Amniotic stem cell (primary cell): ENCODE measurements around the gene CEP162.
"Not testable (repeated sequence)": the region's sequence is repeated elsewhere in the genome, so short reads cannot be mapped to it uniquely, and the experiment has no call there.

Experiments used
- DNase-seq: peaks from one replicate; lab custom pipeline; 2025; lab: John Stamatoyannopoulos, UW

CEP162 gene, protein sequence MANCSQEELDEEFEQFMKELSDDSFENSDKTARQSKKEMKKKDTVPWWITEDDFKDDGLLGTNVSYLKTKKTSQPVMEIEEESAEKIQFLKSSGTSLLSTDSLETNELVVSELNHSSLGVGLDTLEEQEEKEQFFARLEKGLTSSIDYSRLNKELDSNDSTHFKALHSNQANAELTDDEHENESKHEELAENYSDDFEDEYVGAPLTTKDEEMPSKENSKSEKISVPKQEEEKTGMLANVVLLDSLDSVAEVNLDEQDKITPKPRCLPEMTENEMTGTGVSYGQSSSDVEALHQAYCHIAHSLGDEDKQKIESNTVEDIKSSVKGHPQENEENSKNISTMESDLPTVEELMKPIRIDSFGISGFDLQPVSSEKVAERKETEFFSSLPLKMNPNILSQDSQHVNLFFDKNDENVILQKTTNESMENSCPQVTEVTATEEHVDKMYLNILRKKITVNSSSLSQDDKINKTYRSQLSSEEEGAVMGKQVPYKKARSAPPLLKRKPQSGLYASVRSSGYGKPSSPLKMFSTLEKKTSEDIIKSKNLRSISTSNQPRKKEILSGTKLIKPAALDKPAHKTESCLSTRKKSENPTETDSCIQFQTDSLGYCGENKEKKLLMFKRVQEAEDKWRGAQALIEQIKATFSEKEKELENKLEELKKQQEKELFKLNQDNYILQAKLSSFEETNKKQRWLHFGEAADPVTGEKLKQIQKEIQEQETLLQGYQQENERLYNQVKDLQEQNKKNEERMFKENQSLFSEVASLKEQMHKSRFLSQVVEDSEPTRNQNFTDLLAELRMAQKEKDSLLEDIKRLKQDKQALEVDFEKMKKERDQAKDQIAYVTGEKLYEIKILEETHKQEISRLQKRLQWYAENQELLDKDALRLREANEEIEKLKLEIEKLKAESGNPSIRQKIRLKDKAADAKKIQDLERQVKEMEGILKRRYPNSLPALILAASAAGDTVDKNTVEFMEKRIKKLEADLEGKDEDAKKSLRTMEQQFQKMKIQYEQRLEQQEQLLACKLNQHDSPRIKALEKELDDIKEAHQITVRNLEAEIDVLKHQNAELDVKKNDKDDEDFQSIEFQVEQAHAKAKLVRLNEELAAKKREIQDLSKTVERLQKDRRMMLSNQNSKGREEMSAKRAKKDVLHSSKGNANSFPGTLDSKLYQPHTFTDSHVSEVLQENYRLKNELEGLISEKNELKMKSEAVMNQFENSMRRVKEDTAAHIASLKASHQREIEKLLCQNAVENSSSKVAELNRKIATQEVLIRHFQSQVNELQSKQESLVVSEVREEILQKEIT (N-terminal part only)

DNA sequence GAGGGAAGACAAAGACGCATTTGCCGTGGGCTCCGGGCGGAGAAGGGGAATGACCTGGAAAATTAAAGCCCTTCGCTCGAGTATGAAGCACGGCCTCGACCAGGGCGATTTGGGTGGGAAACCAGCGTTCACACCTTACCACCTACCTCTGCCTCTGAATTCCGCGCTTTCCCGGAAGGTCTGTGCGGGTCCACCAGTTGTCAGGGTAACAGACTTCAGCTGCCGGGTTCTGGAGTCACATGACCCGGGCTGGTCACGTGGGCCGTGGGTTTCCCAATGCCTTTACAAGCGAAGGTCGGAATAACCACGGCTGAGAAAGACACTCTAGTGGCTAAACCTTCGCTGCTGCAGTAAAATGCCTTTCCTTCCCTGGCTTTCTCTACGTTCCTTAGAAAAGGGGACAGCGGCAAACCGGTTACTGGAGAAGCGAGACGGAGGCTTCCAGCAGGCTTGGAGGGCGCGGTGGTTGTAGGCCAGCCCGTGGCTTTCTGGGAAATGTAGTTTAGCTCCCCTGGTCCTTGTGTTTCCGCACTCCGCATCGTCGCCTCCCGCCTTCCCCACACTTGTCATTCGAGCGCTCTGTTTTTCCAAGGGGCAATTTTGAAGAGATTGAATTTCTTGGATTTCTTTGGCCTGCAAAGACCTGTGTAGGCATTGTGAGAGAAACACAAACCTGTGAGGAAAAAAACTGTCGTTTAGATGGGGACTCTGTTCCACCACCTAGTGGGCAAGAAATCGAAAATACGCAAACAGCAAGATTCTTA lies at the start of gene CEP162:
Gene CEP162 (minus strand): TSS at position 210 of the 764 bp plus-strand sequence. CDS start 1,250 bp downstream, outside the sequence.
- peak; percentile 75 for DNase-seq

DNA sequence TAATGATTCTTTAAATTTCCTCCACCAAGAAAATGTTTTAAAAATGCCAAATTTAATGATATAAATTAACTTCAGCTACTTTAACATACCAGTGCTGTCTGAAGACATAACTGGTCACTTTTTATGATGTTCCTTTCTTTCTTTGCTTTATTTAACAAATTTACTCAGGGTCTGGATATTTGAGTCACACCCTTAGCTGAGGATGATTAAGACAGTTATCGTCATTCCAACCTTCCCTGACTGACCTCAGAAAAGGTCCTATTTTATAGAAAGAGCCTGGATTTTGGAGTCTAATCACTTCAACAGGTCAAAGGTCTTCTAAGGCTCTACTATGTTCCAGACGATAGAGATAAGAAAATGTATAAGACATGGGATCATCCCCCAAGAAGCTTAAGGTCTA lies 47.4 kb upstream of the CEP162 start:
- no peak for DNase-seq

DNA sequence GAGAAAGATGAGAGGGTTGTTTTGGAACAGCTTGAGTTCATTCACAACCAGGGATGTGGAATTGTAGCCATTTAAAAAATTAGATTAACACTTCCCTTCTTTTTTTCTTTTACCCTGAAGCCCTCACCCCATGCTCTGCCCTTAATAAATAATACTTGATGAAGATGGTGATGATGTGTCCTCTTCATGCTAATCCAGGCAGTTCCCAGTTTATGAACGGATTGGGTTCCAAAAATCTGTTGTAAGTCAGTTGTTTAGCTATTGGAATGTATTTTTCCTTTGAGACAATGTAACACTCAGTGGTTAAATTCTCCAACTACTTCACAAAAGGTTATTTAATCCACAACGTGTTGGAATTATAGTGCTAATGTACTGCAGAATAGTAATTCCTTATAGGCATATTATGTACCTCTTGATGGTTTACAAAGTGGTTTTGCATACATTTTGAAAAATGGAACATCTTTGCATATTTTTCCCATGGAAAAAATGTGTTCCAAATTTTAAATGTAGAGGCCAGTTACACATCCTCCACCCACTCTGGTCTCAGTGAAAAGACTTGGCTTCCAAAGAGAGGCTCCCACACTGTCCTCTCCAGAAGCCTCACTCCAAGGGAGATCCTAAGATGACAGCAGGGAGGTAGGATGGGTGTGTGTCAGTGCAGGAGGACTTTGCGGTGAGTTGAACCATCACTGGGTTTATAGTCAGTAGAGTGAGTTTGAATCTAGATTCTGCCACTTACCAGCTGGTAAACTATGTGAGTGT lies 45.8 kb upstream of the CEP162 start:
- DNase-seq = no peak

DNA sequence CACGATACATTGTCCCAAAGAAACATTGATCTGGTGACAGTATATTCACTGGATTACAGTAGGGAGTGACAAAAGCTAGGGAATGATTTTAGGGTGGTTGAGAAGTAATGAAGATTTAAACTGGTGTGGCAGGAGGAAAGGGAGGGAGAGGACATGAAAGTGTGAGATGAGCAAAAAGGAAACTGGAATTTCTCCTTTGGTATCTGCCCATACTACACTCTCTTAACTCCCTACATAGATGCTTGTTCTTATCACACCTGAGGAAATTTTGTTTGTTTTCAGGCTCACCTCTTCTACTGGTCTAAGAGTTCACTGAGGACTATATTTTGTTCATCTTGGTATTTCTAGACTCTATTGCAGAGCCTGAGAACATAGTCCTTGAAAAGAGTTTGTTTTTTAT lies 44.9 kb upstream of the CEP162 start:
- DNase-seq = no peak

DNA sequence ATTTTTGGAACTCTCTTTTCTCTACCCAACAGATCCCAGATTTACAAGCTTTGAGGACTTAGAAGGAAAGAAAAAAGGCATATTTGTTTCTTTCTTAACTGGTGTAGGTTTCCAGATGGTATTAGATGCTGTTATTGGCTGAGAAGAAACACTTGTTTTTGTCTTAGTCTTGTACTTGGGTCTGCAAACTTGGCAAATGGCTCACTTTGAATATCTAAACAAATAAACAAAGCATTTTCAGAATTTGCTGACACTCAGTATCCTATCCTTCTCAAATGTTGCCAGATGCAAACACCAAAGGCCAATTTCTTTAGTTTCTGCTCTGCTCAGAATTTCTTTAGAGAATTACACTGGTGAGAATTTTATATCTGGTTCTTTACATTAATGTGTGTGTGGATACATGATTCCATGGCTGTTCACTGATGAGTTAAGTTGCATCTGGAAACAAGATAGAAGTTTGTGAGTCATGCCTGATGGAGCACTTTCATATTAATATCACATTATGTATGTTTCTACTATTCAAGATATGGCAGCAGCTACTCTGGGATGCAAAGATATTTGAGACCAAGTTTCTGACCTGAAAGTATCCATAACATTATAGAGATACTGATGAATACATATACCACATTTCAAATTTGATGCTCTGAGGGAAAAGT lies 43.7 kb upstream of the CEP162 start:
- DNase-seq = no peak

DNA sequence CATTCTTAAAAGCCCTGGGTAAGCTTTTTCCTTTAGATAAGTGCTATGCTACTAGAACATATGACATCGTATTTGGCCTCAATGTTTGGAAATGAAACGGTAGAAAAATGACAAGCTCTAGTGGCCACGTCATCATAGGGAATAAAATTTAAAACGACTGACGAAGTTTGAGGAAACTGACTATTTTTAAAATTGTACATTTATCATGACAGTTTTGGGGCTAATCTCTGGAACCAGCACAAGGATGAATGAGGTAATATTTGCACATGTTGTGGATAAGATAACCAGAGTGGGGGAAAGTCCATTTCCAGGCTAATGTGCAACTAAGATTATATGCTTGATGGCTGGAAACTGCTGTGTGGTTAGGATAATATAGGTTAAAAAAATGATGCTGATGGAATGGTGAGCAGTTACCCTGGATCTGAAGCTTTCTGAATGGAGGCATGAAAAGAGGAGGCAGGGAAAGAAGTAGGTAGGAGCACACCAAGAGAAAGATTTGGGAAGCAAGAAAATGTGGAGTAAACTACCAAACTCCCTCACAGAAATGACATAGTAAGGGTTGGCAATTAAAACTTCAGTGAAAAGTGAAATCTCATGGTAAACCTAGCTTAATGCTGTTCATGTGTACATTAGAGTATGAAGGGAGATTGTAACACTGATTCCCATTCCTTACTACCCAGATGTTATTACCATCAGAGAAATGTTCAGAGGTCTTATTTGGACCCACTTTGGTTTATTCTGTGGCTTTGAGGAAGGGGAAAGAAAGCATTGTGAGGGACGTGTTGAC lies 42.7 kb upstream of the CEP162 start:
- DNase-seq = no peak

DNA sequence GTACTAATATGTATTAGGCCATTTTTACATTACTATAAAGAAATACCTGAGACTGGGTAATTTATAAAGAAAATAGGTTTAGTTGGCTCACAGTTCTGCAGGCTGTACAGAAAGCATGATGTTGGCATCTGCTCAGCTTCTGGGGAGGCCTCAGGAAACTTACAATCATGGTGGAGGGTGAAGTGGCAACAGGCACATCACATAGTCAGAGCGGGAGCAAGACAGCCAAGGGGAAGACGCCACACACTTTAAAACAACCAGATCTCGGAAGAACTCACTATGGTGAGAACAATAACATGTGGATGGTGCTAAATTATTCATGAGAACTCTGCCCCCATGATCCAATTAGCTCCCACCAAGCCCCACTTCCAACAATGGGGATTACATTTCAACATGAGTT lies 41.3 kb upstream of the CEP162 start:
- no peak for DNase-seq

DNA sequence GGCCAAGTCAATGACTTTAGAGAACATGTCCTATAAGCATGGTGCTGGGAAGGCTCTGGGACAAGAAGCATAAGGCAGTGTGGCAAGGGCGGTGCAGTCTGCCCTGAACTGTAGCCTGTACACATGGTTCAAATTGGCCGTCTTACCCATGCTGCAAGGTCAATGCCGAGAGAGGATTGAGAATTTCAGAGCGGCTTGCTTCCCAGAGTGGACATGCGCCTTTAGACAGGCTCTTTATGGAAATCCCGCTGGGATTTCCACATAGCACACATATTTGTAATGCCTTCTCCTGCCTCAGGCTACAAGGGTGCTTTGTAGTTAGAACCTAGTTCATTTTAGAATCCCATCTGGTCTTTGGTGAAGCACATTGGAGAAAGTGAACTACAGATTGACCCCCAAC lies 36.1 kb upstream of the CEP162 start:
- DNase-seq = no peak

DNA sequence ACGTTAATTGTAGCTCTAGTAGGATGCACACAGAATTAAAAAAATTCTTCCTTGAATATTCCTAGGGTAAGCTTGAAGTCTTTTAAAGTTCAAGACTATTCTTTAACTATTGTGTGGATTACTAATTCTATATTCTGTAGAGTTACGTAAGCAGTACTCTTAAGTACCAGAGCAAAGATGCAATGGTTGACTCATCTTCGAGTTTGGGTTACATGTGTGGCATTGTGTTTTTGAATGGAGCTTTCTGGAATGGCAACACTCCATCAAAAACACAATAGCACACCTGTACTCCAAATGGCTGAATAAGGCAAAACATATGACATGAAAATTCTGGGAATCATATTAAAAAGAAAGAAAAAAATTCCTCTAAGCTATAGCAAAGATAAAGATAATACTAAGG lies 33.5 kb upstream of the CEP162 start:
- no peak for DNase-seq

DNA sequence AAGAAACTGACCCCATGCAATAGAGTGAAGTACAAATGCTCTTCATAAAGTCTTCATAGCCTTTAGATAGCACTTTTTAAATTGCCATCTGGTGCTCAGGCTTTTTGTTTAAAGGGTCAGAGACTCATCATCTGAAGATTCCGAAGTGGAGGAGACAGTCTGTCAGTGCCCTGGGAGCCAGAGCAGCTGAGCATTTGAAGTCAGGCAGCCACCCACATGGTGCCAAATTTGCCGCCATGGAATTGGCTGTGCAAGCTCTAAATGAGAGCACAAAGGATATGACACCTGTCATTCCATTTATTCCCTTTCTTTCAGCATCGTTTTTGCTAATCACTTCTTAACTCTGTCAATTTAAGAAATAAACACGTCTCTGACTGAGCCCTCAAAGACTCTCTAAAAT lies 32.8 kb upstream of the CEP162 start:
- no peak for DNase-seq

DNA sequence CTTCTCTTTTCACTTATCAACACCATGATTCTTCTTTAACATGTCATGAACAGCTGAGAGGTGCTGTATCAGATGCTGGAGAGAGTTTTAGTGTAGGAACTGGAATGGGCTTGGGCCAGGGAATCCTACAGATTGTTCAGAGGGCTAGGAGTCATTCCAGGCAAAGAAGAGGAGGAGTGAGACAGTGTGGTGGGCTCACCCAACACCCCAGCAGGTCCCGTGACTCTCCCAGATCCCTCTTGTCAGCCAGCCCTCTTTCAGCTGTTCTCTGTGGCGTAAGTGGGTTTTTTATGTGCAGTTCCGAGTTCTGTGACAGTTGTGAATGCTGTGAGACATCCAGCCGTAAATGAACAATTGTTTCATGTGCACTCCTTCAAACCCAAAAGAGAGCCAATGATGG lies 31.4 kb upstream of the CEP162 start:
- DNase-seq = no peak

DNA sequence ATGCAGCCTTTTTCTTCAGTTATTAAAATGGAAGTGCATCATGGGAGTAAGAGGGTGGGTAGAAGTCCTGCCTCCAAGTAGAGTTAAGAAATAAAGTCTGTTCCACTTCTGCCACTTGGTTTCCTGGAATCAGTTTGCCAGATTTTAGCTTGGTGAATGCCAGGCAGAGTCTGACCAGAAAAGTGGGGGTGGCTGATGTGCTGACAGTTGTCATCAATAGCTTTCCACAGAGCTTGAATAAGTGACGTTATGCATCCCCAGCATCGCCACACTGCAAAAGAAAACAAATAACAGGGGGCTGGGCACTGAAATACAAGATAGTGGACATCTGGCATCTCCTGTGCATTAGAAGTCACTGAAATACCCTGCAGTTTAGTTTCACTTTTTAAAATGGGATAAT lies 30.8 kb upstream of the CEP162 start:
- DNase-seq = no peak

DNA sequence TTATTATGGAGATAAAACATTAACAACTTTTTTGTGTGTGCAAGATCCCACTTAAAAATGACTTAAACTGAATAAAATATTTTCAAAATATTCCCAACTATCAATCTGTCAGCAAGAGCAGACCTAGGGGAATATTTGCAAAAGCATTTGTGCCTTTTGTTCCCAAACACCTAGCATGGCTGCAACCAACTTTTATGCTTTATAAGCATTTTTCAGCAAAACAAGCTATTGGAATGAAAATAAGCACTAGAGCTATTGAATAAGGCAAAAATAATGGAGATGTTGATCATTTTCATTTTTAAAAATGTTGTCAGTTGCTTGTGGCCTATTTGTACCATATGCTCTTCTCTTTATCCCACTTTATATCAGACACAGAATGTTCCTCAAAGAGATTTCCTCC lies 28.2 kb upstream of the CEP162 start:
- no peak for DNase-seq

DNA sequence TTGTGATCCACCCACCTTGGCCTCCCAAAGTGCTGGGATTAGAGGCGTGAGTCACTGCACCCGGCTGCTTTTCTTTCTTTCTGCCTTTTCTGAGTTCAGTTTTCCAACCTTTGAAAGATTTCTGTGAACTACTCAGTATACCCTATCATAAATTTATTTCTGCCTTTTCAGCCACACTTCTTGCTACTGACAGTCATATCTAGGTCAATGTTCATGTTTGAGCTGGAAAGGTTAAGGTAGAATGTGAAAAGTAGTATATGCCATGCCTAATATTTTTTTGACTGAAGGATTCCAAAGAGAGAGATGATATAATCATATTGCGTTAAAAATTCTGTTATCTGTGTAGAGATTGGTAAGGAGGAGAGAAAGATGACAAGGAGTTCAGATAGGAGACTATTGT lies 25.9 kb upstream of the CEP162 start:
- no peak for DNase-seq

DNA sequence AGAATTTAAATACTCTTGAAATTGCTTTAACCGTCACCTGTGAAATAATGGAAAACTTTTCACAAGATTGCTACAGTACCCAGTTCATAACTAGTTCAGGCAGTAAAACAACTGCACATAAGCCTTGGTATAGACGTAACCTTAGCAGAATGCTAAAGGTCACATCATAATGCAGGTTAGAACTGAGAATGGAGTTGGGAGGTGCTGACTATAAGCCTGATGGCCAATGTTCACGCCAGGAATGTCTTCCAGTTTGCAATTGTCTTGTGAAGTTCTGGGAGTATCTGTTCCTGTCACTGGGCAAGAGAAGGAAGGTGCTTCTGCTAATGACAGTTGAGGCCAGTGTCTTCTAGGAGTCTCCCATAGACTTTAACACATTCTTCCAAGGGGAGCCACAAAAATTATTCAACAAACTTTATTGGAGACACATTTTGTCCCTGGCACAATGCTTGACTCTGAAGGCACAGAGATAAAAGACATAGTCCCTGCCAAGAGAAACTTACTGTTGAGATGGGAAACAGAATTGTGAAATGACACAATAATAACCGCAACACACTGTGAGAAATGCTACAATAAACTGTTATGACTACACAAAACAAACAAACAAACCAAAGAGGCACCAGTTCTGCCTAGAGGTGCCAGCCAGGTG lies 24.6 kb upstream of the CEP162 start:
- no peak for DNase-seq

DNA sequence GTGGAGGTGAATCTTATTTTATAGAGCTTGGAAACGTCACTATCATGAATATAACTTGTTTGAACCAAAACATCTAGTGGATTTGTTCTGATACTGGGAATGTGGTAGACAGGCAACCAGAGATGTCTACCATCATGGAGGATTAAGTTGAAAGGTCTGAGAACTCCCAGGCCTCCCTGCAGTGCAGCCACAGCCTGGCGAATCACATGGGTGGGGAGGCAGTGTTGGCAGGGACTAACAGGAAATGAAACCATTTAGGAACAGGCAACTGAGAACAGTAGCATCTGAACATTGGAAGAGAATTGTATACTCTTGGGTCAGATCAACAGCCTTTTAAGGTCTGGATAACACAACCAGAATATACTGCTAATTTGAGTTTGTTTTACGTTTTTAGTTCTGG lies 22.3 kb upstream of the CEP162 start:
- DNase-seq = no peak

DNA sequence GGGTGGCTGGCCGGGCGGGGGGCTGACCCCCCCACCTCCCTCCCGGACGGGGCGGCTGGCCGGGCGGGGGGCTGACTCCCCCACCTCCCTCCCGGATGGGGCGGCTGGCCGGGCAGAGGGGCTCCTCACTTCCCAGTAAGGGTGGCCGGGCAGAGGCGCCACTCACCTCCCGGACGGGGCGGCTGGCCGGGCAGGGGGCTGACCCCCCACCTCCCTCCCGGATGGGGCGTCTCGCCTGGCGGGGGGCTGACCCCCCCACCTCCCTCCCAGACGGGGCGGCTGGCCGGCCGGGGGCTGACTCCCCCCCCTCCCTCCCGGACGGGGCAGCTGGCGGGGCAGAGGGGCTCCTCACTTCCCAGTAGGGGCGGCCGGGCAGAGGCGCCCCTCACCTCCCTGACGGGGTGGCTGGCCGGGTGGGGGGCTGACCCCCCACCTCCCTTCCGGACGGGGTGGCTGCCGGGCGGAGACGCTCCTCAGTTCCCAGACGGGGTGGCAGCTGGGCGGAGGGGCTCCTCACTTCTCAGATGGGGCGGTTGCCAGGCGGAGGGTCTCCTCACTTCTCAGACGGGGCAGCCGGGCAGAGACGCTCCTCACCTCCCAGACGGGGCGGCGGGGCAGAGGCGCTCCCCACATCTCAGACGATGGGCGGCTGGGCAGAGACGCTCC lies 17.1 kb upstream of the CEP162 start:
- not testable (repeated sequence) for DNase-seq

DNA sequence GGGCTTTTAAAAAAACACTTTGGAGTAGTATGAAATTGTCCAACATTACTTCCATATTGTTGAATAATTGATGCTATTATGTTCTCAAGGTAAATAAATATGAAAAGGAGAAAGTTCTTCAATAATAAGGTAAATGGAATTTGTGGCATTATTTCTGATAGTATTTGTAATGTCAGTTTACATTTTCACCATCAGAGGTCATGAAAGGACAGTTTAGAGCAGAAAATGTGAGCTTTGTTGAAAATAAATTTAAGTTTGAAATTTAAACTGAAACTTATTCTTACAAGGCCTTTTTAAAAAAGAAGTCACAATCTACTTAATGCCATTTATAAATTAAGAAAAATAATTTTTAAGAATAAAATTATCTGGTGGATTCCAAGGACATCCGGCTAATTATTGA lies 15.8 kb upstream of the CEP162 start:
- DNase-seq = no peak
